Transverse colon (tissue), 4 donors: ENCODE data around the gene CCDC88B. TPM values are rescaled to one million over a fixed set of nuclear protein-coding genes. Genes with fewer than 3 reads are reported as not detected.

Experiments
- DNase-seq: peaks from one replicate; pipeline ENCODE4 v3.0.0-alpha.2; 2019
- H3K27ac ChIP-seq, 4 donors: fragments of 200-600 bp; sonication (generic); 2 replicates each; pipeline ENCODE4 v1.5.1; 2016 to 2018; ENCODE audit warnings: inconsistent platforms in 4 of 4
- H3K27me3 ChIP-seq: fragments of 200-600 bp; sonication (generic); 2 replicates; pipeline ENCODE4 v1.5.1; 2017; ENCODE audit warnings: inconsistent platforms
- H3K36me3 ChIP-seq, 4 donors: fragments of 200-600 bp; sonication (generic); 2 replicates each; pipeline ENCODE4 v1.5.1; 2017 to 2019; ENCODE audit warnings: inconsistent platforms in 4 of 4
- H3K4me1 ChIP-seq, 4 donors: fragments of 200-600 bp; sonication (generic); 2 replicates each; pipeline ENCODE4 v1.5.1; 2017 to 2020; ENCODE audit warnings: inconsistent platforms in 4 of 4
- H3K4me3 ChIP-seq, 4 donors: fragments of 200-600 bp; sonication (generic); 1 replicate in 1 of 4; 2 replicates in 3 of 4; pipeline versions ENCODE4 v1.5.1 to v1.6.1; 2017 to 2019; ENCODE audit warnings: inconsistent platforms in 4 of 4
- H3K9me3 ChIP-seq, 2 donors: fragments of 200-600 bp; sonication (generic); 2 replicates each; pipeline ENCODE4 v1.5.1; 2017 to 2019; ENCODE audit warnings: inconsistent platforms in 2 of 2
- CTCF ChIP-seq, 5 experiments: fragments of 200-600 bp in 3 of 5; fragments of 450-650 bp in 2 of 5; sonication (generic) in 3 of 5; IDR thresholded peaks; 1 replicate in 2 of 5; 2 replicates in 3 of 5; pipeline ENCODE4 v1.5.1; 2016 to 2017; ENCODE audit warnings: antibody characterized with exemption in 5 of 5, inconsistent platforms in 3 of 5, mild to moderate bottlenecking in 2 of 5, moderate library complexity in 1 of 5
- EP300 ChIP-seq: sonication (generic); formaldehyde crosslinking; IDR thresholded peaks from one replicate; pipeline ENCODE4 v1.6.1; 2017; ENCODE audit warnings: antibody characterized with exemption, low read depth
- POLR2A ChIP-seq: fragments of 450-650 bp; IDR thresholded peaks from one replicate; pipeline ENCODE4 v1.6.1; 2016; ENCODE audit warnings: antibody characterized with exemption, mild to moderate bottlenecking, moderate library complexity
- POLR2AphosphoS5 ChIP-seq, 3 donors: sonication (generic); formaldehyde crosslinking; IDR thresholded peaks; one replicate each; pipeline ENCODE4 v1.6.1; 2016; ENCODE audit warnings: antibody characterized with exemption in 3 of 3
- WGBS, 2 donors: methylation state at CpG; one replicate each; pipeline ENCODE4 v1.1.5; 2018; ENCODE audit warnings: low coverage in 1 of 2; 5-methylcytosine and 5-hydroxymethylcytosine counted together
- in situ Hi-C, 4 donors: fragments of 200-750 bp; cut with MboI; loops; one replicate each; pipeline versions ENCODE4 v1.15.0 to v1.15.1; 2017; ENCODE audit warnings: low sequenced_read_pairs in 3 of 4, low pct_ligation_motif_present in 1 of 4, low pct_unique_long_range_greater_than_20kb in 1 of 4
- intact Hi-C: fragments of 100-400 bp; cut with DNase I; formaldehyde crosslinking; loops from one replicate; pipeline ENCODE4 v1.15.1; 2023; ENCODE audit warnings: low total_unique reads
- total RNA-seq, 4 donors: library from RNA; depleted of rRNA; stranded (reverse); fragments of >200 nt; gene quantifications; one replicate each; pipeline ENCODE4 v1.1.0, GENCODE V29; 2016

The CCDC88B gene
- total RNA-seq, 4 donors from 2014 or later, result 24.8 to 203 (median 47.1) TPM

- no peak for TF ChIP-seq EP300
- TF ChIP-seq POLR2A, result no peak
- TF ChIP-seq POLR2AphosphoS5 (IDR thresholded peaks at IDR 0.05), result no peak
- TF ChIP-seq CTCF (IDR thresholded peaks at IDR 0.05), result no peak
- Histone ChIP-seq H3K4me1 (peaks cover 7 to 31% (median 24%) of the 10 kb centered on the region in 4 donors), H3K36me3 (no peaks in the 10 kb centered on the region), H3K4me3 (peak overlapping the region in 3 of 4 donors; percentile 12 to 42 (median 22)), H3K9me3 (no peaks in the 10 kb centered on the region), H3K27ac (peak overlapping the region; percentile 76 to 84 (median 82)), H3K27me3 (no peaks in the 10 kb centered on the region)
- in situ Hi-C loops, result no loop called here
- DNase-seq, result no peak
- intact Hi-C loops, result no loop called here
- 68 to 80% methylated on average over 2 to 28 of the region's 29 CpGs for WGBS, 2 donors
These were observed 3.1 kb downstream of the CCDC88B start for GRCh38 chr11:64342869-64343745.

GRCh38 chr11:64343767-64344559 is 4.0 kb downstream of the CCDC88B start:
- DNase-seq, result peak; percentile 38
- no peak overlapping the region for H3K4me3 ChIP-seq
- peaks cover 7 to 31% (median 24%) of the 10 kb centered on the region in 4 donors for H3K4me1 ChIP-seq
- intact Hi-C loops, result no loop called here
- H3K36me3 ChIP-seq, result no peaks in the 10 kb centered on the region
- in situ Hi-C loops, result no loop called here
- H3K9me3 ChIP-seq, result no peaks in the 10 kb centered on the region
- H3K27ac ChIP-seq, result no peak overlapping the region
- H3K27me3 ChIP-seq, result no peaks in the 10 kb centered on the region
- WGBS, 2 donors, result 78% methylated on average over 16 of the region's 18 CpGs; no CpG with 5 or more reads in 1 of the 2 donors
- TF ChIP-seq CTCF (IDR thresholded peaks at IDR 0.05) (peak in 4 of 5 experiments; percentile 21 to 24 (median 23)), POLR2AphosphoS5 (IDR thresholded peaks at IDR 0.05) (no peak), EP300 (no peak), POLR2A (no peak)

- H3K36me3 ChIP-seq, result no peaks in the 10 kb centered on the region
- no peaks in the 10 kb centered on the region for H3K9me3 ChIP-seq
- TF ChIP-seq CTCF (IDR thresholded peaks at IDR 0.05) (no peak), POLR2A (no peak), POLR2AphosphoS5 (IDR thresholded peaks at IDR 0.05) (no peak), EP300 (no peak)
- DNase-seq, result no peak
- no peak overlapping the region for H3K27ac ChIP-seq
- intact Hi-C loops, result no loop called here
- no peaks in the 10 kb centered on the region for H3K27me3 ChIP-seq
- 92% methylated on average over 28 of the region's 28 CpGs; no CpG with 5 or more reads in 1 of the 2 donors for WGBS, 2 donors
- peaks cover 7 to 31% (median 24%) of the 10 kb centered on the region in 4 donors for H3K4me1 ChIP-seq
- in situ Hi-C loops, result no loop called here
- no peak overlapping the region for H3K4me3 ChIP-seq
These were observed 4.8 kb downstream of the CCDC88B start for GRCh38 chr11:64344787-64345186.
